GM21528 (cell line): ENCODE results near the gene SMIM44.

ENCODE experiments used
- ATAC-seq: cut with Tn5 transposase; IDR thresholded peaks from one replicate; pipeline ENCODE4 v1.9.1; 2021; ENCODE audit warnings: mild to moderate bottlenecking, moderate library complexity; ENCODE audit not compliant: unreplicated experiment, low FRiP score

SMIM44 gene

DNA sequence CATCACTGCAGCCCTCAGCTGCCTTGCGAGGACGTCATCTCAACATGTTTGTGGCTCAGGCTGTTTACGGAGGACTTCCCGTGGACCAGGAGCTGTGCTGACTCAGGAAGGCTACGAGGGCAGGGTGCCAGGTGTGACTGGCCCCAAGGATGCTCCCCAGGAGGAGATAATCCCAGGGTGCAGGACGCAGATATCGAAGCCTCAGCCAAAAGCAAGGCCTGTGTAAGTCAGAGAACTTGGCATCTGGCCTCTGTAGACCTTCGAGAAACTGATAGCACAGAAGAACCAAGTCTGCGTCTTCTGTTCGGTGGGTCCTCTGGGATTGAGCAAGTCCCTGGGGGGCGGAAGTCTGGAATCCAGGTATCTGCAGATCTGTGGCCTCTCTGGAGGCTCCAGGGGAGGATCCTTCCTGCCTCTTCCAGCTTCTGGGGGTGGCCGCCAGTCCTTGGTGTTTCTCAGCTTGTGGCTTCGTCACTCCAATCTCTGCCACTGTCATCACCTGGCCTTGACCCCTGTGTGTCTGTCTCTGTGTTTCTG lies 19.9 kb upstream of the SMIM44 start:
- no peak for ATAC-seq

DNA sequence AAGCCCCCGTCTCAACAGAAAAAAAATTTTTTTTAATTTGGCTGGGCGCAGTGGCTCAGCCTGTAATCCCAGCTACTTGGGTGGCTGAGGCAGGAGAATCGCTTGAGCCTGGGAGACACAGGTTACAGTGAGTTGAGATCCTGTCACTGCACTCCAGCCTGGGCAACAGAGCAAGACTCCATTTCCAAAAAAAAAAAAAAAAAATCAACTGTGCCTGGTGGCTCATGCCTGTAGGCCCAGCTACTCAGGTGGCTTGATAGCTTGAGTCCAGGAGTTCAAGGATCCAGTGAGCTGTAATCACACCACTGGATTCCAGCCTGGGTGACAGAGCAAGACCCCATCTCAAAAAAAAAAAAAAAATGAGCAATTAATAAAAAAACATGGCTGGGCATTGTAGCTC lies 18.5 kb upstream of the SMIM44 start:
- ATAC-seq, result no peak

DNA sequence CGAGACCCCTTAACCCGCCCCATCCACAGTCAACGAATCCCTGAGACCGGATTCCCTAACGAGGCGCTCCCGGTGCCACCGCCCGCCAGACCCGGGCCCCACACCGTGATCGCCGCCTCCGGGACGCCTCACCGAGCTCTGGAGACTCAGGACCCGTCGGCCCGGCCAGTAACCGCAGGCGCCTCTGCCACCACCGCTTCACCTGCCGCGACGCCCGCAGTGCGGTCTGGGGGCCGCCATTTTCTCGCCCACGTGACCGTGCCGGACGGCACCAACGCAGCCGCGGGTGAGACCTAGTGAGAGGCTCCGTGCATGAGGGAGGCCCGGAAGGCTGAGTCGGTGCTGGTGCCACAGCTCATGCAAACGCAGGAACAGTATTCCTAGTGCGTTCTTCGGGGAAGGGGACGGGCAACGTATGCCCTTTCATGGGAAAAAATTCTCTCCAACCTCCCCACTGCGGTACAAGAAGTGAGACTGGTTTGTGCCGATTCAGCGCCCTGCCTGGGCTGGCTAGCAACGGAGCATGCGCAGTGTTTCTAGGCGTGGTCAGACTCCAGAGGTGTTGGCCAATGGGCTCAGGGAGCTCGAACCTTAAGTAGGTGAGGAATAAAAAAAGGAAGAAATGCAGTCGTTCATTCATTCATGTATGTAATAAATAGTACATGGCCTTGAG lies 17.3 kb upstream of the SMIM44 start, which contains the start of gene DOHH:
Gene DOHH (minus strand): TSS at position 246 of the 673 bp plus-strand sequence. CDS start 3,860 bp downstream, outside the sequence.
- ATAC-seq, result peak; percentile 78

GRCh38 chr19:3499738-3500428 lies 16.6 kb upstream of the SMIM44 start:
- ATAC-seq, result no peak

DNA sequence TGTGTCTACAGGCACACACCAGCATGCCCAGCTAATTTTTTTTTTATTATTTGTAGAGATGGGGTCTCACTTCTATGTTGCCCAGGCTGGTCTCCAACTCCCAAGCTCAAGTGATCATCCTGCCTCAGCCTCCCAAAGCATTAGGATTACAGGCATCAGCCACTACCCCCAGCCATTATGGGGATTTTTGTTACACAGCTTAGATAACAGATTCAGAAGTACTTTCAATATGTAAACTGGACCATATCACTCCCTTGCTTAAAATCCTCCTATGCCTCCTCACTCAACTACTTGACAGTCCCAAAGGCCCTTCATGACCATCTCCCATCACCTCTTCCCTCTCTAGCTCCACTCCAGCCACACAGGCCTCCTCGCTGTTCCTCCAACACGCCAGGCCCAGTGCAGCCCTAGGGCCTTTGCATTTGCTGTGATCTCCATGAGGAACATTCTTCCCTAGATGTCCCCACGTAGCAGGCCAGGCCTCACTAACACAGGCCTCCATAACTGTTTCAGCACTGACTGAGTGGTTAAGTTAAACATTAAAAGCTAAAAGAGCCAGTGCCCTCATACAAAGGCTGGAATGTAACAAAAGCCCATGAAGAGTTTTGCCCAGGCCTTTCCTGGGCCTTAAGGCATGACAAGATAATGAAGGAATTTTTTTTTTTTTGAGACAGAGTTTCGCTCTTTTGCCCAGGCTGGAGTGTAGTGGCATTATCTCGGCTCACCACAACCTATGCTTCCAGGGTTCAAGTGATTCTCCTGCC lies 14.7 kb upstream of the SMIM44 start:
- no peak for ATAC-seq

GRCh38 chr19:3496392-3497273 lies 13.4 kb upstream of the SMIM44 start:
- ATAC-seq, result no peak

- no peak for ATAC-seq
Observed at GRCh38 chr19:3494559-3494958, 11.3 kb upstream of the SMIM44 start.

GRCh38 chr19:3494051-3494450 lies 10.8 kb upstream of the SMIM44 start:
- no peak for ATAC-seq

GRCh38 chr19:3493651-3494050 lies 10.4 kb upstream of the SMIM44 start:
- no peak for ATAC-seq

GRCh38 chr19:3492919-3493318 lies 9.7 kb upstream of the SMIM44 start:
- ATAC-seq, result no peak

DNA sequence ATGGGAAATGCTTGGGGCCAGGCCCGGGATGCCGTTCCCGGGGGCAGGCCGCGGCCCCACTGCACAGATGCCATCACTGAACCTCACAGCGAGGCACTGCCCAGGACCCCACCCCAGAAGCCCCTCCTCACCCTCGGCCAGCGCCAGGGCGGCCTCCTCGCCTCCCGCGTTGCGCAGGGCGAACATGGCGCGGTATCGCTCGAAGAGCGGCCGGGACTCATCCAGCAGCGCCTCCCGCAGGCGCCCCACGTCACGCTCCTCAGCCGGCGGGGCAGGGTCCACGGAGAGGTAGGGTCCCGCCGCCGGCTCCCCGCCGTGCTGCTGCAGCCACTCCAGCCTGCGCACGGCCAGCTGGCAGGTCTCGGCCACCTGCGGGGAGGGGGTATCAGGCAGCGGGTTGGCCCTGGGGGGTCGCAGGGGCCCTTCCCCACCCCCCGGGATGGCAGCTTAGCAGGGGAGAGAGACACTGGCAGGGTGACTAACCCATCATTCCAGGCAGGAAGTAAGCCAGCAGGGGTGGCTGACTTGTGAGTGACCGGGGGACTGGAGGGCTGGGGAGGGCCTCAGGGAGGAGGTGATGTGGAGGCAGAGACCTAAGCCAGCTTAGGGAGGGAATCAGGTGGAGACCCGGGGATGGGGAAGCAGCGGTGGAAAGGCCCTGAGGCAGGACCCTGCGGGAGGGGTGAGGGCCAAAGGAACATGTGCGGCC lies 9.0 kb upstream of the SMIM44 start:
- ATAC-seq, result no peak

- ATAC-seq, result no peak
Observed at GRCh38 chr19:3491396-3492119, 8.3 kb upstream of the SMIM44 start.

- ATAC-seq, result no peak
Observed at GRCh38 chr19:3482507-3483225, 575 bp downstream of the SMIM44 start.

DNA sequence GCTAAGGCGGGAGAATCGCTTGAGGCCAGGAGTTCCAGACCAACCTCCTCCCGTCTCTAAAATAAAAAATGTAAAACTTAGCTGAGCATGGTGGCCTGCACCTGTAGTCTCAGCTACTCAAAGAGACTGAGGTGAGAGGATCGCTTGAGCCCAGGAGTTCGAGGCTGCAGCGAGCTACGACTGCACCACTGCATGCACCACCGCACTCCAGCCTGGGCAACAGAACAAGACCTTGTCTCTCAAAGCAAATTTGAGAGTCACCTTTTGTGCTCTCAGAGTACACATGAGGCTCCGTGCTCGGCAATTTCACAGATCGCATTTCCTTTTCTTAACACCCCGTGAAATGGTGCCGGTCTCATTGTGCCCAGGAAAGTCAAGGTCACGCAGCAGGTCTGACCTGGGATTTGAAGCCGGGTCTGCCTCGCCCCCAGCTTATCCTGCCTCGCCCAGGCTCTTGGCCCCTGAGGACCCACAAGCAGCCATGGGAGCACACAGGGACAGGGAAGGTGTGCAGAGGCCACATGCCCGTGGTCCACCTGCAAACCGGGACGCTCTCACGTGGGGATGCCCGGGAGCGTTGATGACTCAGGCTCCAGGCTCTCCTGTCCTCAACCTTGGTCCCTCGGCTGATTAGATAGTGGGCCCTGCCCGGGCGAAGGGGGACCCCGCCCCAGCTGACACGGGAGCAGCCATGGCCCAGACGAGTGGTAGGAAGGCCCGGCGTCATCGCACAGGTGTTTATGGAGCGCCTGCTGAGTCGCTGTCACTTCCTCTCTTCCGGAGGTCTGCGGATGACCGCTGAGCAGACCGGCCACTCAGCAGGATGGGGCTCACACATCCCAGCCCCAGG lies 1.8 kb downstream of the SMIM44 start:
- no peak for ATAC-seq

DNA sequence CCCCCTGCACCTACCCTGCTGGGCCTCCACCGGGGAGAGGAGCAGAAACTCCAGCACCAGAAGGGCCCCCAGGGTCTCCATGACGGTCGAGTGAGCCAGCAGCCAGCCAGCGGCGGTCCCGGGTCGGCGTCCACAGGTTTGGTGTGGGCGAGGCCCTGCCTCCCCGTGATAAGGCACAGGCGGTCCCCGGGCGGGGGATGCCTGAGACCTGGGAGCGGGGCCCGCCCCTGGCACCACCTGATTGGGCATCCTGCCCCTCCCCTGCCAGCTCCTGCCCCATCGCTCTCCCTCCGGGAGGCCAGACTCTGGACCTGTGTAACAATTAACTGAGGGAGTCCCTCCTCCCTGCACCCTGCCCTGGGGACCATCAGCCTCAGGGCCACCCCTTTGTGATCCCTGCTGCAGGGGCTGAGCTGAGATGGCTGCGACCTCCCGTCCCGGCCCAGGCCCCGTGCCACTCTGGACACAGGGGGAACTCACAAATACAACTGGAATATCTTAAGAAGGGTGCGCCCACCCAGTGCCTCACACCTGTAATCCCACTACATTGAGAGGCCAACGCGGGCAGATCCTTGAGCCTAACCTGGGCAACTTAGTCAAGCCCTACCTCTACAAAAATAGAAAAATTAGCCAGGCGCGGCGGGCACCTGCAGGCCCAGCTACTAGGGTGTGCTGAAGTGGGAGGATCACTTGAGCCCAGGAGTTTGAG lies 2.7 kb downstream of the SMIM44 start, which contains the start of gene SMIM24:
Gene SMIM24 (minus strand): TSS at position 143 of the 709 bp plus-strand sequence. CDS start 62 bp downstream, at position 81.
- ATAC-seq, result no peak

GRCh38 chr19:3479834-3480215 lies 3.4 kb downstream of the SMIM44 start:
- ATAC-seq, result no peak
